Osteoblast (primary cell): ENCODE data around the gene ADARB1. TPM values are rescaled to one million over a fixed set of nuclear protein-coding genes. Genes with fewer than 3 reads are reported as not detected.

Experiments used
- DNase-seq: peaks from one replicate; pipeline ENCODE4 v3.0.0; 2011; ENCODE audit warnings: low spot score, mixed read lengths; ENCODE audit not compliant: insufficient read length; ENCODE audit errors: missing footprints
- H2AFZ ChIP-seq: 2 replicates; pipeline ENCODE4 v1.6.0; 2011; ENCODE audit warnings: mild to moderate bottlenecking, low read length
- H3K27ac ChIP-seq: 2 replicates; pipeline ENCODE4 v1.5.1; 2011; ENCODE audit warnings: mild to moderate bottlenecking, low read depth, low read length, moderate library complexity
- H3K27me3 ChIP-seq: 2 replicates; pipeline ENCODE4 v1.6.0; 2012; ENCODE audit warnings: mild to moderate bottlenecking, control low read depth, inconsistent platforms, low read length, moderate library complexity; ENCODE audit not compliant: insufficient read depth
- H3K36me3 ChIP-seq: 2 replicates; pipeline ENCODE4 v1.5.1; 2011; ENCODE audit warnings: mild to moderate bottlenecking, low read length, control low read depth, moderate library complexity; ENCODE audit not compliant: insufficient read depth
- H3K4me1 ChIP-seq: 2 replicates; pipeline ENCODE4 v1.5.1; 2011; ENCODE audit warnings: mild to moderate bottlenecking, low read length, control low read depth, moderate library complexity; ENCODE audit not compliant: insufficient read depth
- H3K4me2 ChIP-seq: 2 replicates; pipeline ENCODE4 v1.6.0; 2011; ENCODE audit warnings: mild to moderate bottlenecking, low read length; ENCODE audit not compliant: insufficient read depth
- H3K4me3 ChIP-seq: fragments of 200-600 bp; sonication (generic); 3 replicates; pipeline ENCODE4 v1.5.1; 2012; ENCODE audit warnings: mild to moderate bottlenecking, low read length, inconsistent platforms; ENCODE audit not compliant: insufficient read depth
- H3K79me2 ChIP-seq: 2 replicates; pipeline ENCODE4 v1.6.0; 2012; ENCODE audit warnings: mild to moderate bottlenecking, low read length, control low read depth, inconsistent platforms; ENCODE audit not compliant: insufficient read depth
- H3K9me3 ChIP-seq: 2 replicates; pipeline ENCODE4 v1.5.1; 2011; ENCODE audit warnings: low read depth, low read length, control low read depth
- H4K20me1 ChIP-seq: 2 replicates; pipeline ENCODE4 v1.6.0; 2012; ENCODE audit warnings: mild to moderate bottlenecking, low read length, control low read depth; ENCODE audit not compliant: insufficient read depth
- CTCF ChIP-seq: IDR thresholded peaks from 2 replicates; pipeline ENCODE4 v1.5.1; 2011; ENCODE audit warnings: mild to moderate bottlenecking, low read depth, low read length, moderate library complexity; ENCODE audit errors: extremely low read depth
- total RNA-seq: library from RNA; depleted of rRNA; stranded (reverse); fragments of >200 nt; gene quantifications from 2 replicates; pipeline ENCODE4 v1.2.3, GENCODE V29; 2012

ADARB1 gene
- total RNA-seq, 1 donor: 19.5 TPM

- H3K9me3 ChIP-seq: no peaks in the 10 kb centered on the region
- no peaks in the 10 kb centered on the region for H3K79me2 ChIP-seq
- H3K36me3 ChIP-seq: no peaks in the 10 kb centered on the region
- TF ChIP-seq CTCF: no peak
- DNase-seq: no peak
- H3K27ac ChIP-seq: no peak overlapping the region
- H3K4me1 ChIP-seq: peaks cover 12% of the 10 kb centered on the region
- H3K27me3 ChIP-seq: no peaks in the 10 kb centered on the region
- no peak overlapping the region for H2AFZ ChIP-seq
- H4K20me1 ChIP-seq: peaks cover 4% of the 10 kb centered on the region
- H3K4me3 ChIP-seq: no peak overlapping the region
- no peak overlapping the region for H3K4me2 ChIP-seq
Observed at GRCh38 chr21:45161038-45161945, 86.9 kb downstream of the ADARB1 start.

GRCh38 chr21:45162115-45162514 is 87.7 kb downstream of the ADARB1 start:
- Histone ChIP-seq H4K20me1 (peaks cover 4% of the 10 kb centered on the region), H3K27me3 (no peaks in the 10 kb centered on the region), H3K4me1 (peaks cover 14% of the 10 kb centered on the region), H3K36me3 (no peaks in the 10 kb centered on the region), H2AFZ (no peak overlapping the region), H3K27ac (no peak overlapping the region), H3K79me2 (no peaks in the 10 kb centered on the region), H3K9me3 (no peaks in the 10 kb centered on the region), H3K4me3 (no peak overlapping the region), H3K4me2 (no peak overlapping the region)
- DNase-seq: no peak
- TF ChIP-seq CTCF: no peak

GRCh38 chr21:45162809-45163208 is 88.4 kb downstream of the ADARB1 start:
- Histone ChIP-seq H4K20me1 (no peaks in the 10 kb centered on the region), H3K27me3 (no peaks in the 10 kb centered on the region), H3K4me2 (no peak overlapping the region), H2AFZ (no peak overlapping the region), H3K9me3 (no peaks in the 10 kb centered on the region), H3K79me2 (no peaks in the 10 kb centered on the region), H3K4me3 (no peak overlapping the region), H3K27ac (no peak overlapping the region), H3K4me1 (peaks cover 21% of the 10 kb centered on the region), H3K36me3 (no peaks in the 10 kb centered on the region)
- TF ChIP-seq CTCF: no peak
- DNase-seq: no peak

- Histone ChIP-seq H3K79me2 (no peaks in the 10 kb centered on the region), H3K4me3 (no peak overlapping the region), H3K27ac (peak overlapping the region; percentile 54), H2AFZ (peak overlapping the region; percentile 85), H3K9me3 (no peaks in the 10 kb centered on the region), H3K36me3 (no peaks in the 10 kb centered on the region), H3K4me2 (peak overlapping the region; percentile 25), H3K27me3 (no peaks in the 10 kb centered on the region), H3K4me1 (peaks cover 23% of the 10 kb centered on the region), H4K20me1 (no peaks in the 10 kb centered on the region)
- TF ChIP-seq CTCF: no peak
- peak; percentile 79 for DNase-seq
Observed at GRCh38 chr21:45163413-45164123, 89.2 kb downstream of the ADARB1 start.
